ENCODE data around the gene AK8. TPM values are rescaled to one million over a fixed set of nuclear protein-coding genes. Genes with fewer than 3 reads are reported as not detected.

AK8 gene
- total RNA-seq, 3 donors from 2014 or later (not counting 1 experiment from before 2014, with no cell fraction given), result 0.14 to 0.21 (median 0.18) TPM

DNA sequence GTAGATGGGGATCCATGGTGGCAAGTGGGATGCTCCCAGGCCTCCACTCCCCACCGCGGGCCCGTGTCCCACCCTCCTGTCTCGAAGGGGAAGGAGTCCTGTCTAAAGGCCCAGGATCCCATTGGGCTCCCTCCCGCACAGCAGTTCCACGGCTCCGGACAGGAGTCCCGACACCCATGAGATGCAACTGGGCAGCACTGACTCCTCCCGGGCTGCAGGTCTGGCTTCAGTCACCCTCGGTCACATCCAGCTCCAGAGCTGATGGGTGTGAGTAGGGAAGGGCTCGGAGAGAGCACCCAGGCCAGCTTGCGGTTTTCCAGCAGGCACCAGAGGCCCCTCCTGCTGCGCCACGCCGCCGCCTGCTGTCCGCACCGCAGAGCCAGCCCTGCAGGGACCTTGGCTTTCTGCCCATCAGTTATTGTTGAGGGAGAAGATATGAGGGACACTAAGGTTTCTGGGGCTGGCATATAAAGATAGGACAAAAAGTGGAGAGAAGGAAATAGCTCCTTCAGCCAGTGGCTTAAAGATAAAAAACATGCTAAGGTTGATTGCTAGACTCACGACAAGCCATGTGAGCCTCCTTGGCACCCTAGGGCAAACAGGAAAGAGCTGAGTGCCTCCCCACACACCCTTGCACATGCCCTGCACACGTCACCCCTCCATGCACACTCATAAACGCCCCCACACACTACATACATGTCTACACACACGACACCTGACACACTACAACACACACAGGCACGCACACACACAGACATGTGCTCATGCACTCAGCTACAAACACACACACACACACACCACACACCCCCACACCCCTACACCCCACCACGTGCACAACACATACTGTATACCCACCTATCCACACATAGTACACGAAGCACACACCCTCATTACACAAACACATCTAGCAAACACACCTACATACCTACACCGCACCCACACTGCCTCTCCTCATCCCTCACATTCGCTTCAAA lies 79.0 kb downstream of the AK8 start:
- Mint-ChIP-seq H3K4me3 (no peak overlapping the region), H3K27me3 (ENCODE audit: low read depth in 2 of 2) (peaks cover 8 to 21% of the 10 kb centered on the region in 2 donors), H3K9me3 (no peaks in the 10 kb centered on the region), H3K36me3 (no peaks in the 10 kb centered on the region), H3K27ac (no peak overlapping the region), H3K4me1 (peaks cover 15 to 33% of the 10 kb centered on the region in 2 donors)
- Histone ChIP-seq H3K27me3 (ENCODE audit: control insufficient read depth, insufficient read depth, low read length) (no peaks in the 10 kb centered on the region), H3K4me3 (ENCODE audit: low read length) (no peak overlapping the region), H3K4me1 (ENCODE audit: control insufficient read depth, insufficient read depth, low read length) (peaks cover 14% of the 10 kb centered on the region), H3K36me3 (ENCODE audit: control insufficient read depth, insufficient read depth, low read length) (no peaks in the 10 kb centered on the region), H3K9me3 (ENCODE audit: control insufficient read depth, insufficient read depth, low read length) (no peaks in the 10 kb centered on the region), H3K27ac (ENCODE audit: low read length) (no peak overlapping the region)
- intact Hi-C loops (cut with micrococcal nuclease), result no loop called here
- no peak for ATAC-seq
- 52% methylated on average over 27 of the region's 27 CpGs for WGBS (ENCODE audit: insufficient coverage)
- DNase-seq, result no peak
- no peak for TF ChIP-seq CTCF (IDR thresholded peaks at IDR 0.05)

- DNase-seq, result no peak
- ATAC-seq, result no peak
These were observed 80.0 kb downstream of the AK8 start for GRCh38 chr9:132797861-132798659.

GRCh38 chr9:132795511-132796303 lies 82.4 kb downstream of the AK8 start:
- no peak for ATAC-seq
- Mint-ChIP-seq H3K9me3 (no peaks in the 10 kb centered on the region), H3K4me1 (peaks cover 8 to 19% of the 10 kb centered on the region in 2 donors), H3K36me3 (no peaks in the 10 kb centered on the region), H3K4me3 (no peak overlapping the region), H3K27ac (no peak overlapping the region), H3K27me3 (ENCODE audit: low read depth in 2 of 2) (peaks cover 16 to 24% of the 10 kb centered on the region in 2 donors)
- TF ChIP-seq CTCF (IDR thresholded peaks at IDR 0.05), result no peak
- DNase-seq, result no peak
- no peak overlapping the region for H3K27ac ChIP-seq (ENCODE audit: low read length)
- no peak overlapping the region for H3K4me3 ChIP-seq (ENCODE audit: low read length)
- H3K36me3 ChIP-seq (ENCODE audit: control insufficient read depth, insufficient read depth, low read length), result no peaks in the 10 kb centered on the region
- no peaks in the 10 kb centered on the region for H3K9me3 ChIP-seq (ENCODE audit: control insufficient read depth, insufficient read depth, low read length)
- intact Hi-C loops (cut with micrococcal nuclease), result no loop called here
- peaks cover 6% of the 10 kb centered on the region for H3K4me1 ChIP-seq (ENCODE audit: control insufficient read depth, insufficient read depth, low read length)
- 91% methylated on average over 13 of the region's 16 CpGs for WGBS (ENCODE audit: insufficient coverage)
- no peaks in the 10 kb centered on the region for H3K27me3 ChIP-seq (ENCODE audit: control insufficient read depth, insufficient read depth, low read length)

More at GRCh38 chr9:132797861-132798659, 80.0 kb downstream of the AK8 start:
- Histone ChIP-seq H3K27ac (ENCODE audit: low read length) (no peak overlapping the region), H3K4me1 (ENCODE audit: control insufficient read depth, insufficient read depth, low read length) (peaks cover 6% of the 10 kb centered on the region), H3K4me3 (ENCODE audit: low read length) (no peak overlapping the region), H3K36me3 (ENCODE audit: control insufficient read depth, insufficient read depth, low read length) (no peaks in the 10 kb centered on the region), H3K9me3 (ENCODE audit: control insufficient read depth, insufficient read depth, low read length) (no peaks in the 10 kb centered on the region), H3K27me3 (ENCODE audit: control insufficient read depth, insufficient read depth, low read length) (no peaks in the 10 kb centered on the region)
- Mint-ChIP-seq H3K27me3 (ENCODE audit: low read depth in 2 of 2) (peaks cover 16 to 24% of the 10 kb centered on the region in 2 donors), H3K4me1 (peaks cover 13 to 25% of the 10 kb centered on the region in 2 donors), H3K27ac (no peak overlapping the region), H3K4me3 (no peak overlapping the region), H3K9me3 (no peaks in the 10 kb centered on the region), H3K36me3 (no peaks in the 10 kb centered on the region)
- intact Hi-C loops (cut with micrococcal nuclease), result no loop called here
- TF ChIP-seq CTCF (IDR thresholded peaks at IDR 0.05), result no peak
- WGBS (ENCODE audit: insufficient coverage), result 87% methylated on average over 15 of the region's 15 CpGs

All from natural killer cell (primary cell).